ENCODE measurements around the gene TEX14.
"Not testable (repeated sequence)": the region's sequence is repeated elsewhere in the genome, so short reads cannot be mapped to it uniquely, and the experiment has no call there.

TEX14 gene

DNA sequence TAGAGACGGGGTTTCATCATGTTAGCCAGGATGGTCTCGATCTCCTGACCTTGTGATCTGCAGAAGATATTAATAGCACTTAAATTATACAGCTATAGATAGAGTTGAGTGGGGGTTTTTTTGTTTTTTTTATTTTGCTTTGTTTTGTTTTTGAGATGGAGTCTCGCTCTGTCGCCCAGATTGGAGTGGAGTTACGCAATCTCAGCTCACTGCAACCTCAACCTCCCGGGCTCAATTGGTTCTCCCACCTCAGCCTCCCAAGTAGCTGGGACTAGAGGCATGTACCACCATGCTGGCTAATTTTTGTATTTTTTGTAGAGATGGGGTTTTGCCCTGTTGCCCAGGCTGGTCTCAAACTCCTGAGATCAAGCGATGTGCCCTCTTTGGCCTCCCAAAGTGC lies 1.8 kb downstream of the TEX14 start:
- not testable (repeated sequence) for DNase-seq

DNA sequence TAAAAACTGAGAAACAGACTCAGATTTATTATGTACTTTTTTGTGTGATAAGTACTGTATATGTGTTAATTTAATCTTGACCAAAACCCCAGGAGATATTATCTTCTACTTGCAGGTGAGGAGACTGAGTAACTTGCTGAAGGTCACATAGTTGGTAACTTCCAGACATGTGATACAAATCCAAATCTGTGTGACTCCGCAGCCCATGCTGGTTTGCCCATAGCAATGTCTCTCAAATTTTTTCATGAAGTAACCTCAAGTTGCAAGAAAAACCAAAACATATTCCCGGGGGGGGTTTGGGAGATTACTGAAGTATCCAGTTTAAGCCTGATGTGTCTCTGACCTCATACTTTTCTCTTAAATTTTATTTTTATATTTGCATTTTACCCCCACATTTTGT lies 3.3 kb downstream of the TEX14 start:
- no peak for DNase-seq

DNA sequence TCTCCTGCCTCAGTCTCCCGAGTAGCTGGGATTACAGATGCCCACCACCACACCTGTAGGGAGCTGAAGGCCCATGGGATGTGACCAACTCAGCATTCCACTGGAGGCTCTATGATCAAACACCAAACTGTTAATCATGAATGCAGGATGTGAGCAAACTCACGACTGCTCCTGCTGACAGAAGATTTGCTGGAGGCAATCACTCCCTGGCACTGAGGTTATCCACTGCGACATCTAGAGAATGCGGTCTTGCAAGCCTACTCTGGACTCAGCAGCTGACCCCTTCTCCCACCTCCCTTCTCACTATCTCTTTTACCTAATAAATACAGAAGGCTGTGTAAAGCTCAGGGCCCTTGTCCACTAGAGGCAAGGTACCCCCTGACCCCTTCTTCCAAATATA lies 4.9 kb downstream of the TEX14 start:
- DNase-seq, result no peak

DNA sequence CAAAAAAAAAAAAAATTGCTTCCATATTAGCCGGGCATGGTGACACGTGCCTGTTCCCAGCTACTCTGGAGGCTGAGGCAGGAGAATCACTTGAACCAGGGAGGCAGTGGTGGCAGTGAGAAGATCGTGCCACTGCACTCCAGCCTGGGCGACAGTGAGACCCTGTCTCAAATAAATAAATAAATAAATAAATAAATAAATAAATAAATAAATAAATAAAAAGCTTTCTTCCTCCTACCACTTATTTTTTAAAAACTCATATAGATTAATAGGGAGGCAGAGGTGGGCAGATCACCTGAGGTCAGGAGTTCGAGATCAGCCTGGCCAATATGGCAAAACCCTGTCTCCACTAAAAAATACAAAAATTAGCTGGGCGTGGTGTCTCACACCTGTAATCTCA lies 7.4 kb downstream of the TEX14 start:
- DNase-seq, result not testable (repeated sequence)

DNA sequence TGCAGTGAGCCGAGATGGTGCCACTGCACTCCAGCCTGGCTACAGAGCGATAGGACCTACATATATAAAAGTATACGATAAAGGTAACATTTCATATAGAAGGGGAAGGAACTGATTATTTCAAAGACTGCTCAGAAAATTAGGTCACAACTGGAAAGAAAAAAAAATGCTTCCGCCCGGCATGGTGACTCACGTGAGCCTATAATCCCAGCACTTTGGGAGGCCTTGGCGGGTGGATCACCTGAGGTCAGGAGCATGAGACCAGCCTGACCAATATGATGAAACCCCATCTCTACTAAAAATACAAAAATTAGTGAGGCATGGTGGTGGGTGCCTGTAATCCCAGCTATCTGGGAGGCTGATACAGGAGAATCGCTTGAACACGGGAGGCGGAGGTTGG lies 7.8 kb downstream of the TEX14 start:
- no peak for DNase-seq

DNA sequence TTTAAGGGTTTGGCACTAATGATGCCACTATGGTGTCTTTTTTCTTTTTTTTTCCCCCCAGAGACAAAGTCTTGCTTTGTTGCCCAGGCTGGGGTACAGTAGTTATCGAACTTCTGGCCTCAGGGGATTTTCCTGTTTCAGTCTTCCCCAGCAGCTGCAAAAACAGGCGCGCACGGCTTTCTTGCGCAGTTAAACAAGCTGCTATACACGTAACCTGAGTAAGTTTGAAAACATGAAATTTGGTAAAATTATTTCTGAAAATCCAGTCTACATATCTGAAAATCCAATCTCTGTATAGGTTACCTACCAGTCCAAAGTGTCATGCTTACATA lies 11.8 kb downstream of the TEX14 start:
- DNase-seq, result no peak

DNA sequence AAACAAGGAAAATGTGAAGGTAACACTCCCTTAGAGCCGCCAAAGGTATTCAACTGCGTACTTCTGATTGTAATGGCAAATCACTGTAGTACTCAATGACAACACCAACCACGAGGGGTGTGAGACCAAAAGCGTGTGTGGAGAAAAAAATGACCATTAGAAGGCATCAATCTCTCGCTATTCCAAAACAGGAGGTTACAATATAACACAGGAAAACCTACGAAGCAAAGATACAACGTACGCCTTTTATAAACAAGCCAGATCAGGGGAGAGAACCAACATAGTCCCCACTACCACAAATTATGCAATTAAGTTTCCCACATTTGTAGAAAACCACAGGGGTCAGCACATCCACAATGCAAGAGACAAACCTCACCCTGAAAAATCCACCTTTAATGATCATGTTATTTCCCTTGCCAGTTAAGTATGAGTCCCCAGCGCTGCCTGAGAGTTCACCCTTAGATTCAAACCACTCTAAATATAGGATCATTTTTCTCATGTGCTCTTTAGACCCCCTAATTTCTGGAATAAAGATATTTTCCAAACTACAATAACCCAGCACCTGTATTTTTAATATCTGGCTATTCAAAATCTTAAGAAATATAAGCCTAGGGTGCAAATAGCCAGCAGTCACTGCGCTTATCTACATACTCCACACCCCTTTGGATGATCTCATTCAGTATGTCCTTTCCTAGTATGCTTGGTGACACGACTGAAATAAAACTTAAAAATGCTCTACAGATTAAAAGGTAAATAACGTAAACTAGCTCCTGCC lies 12.4 kb downstream of the TEX14 start:
- no peak for DNase-seq

DNA sequence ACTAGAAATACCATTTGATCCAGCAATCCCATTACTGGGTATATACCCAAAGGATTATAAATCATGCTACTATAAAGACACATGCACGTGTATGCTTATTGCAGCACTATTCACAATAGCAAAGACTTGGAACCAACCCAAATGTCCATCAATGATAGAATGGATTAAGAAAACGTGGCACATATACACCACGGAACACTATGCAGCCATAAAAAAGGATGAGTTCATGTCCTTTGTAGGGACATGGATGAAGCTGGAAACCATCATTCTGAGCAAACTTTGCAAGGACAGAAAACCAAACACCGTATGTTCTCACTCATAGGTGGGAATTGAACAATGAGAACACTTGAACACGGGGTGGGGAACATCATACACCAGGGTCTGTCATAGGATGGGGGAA lies 13.6 kb downstream of the TEX14 start:
- DNase-seq, result not testable (repeated sequence)

DNA sequence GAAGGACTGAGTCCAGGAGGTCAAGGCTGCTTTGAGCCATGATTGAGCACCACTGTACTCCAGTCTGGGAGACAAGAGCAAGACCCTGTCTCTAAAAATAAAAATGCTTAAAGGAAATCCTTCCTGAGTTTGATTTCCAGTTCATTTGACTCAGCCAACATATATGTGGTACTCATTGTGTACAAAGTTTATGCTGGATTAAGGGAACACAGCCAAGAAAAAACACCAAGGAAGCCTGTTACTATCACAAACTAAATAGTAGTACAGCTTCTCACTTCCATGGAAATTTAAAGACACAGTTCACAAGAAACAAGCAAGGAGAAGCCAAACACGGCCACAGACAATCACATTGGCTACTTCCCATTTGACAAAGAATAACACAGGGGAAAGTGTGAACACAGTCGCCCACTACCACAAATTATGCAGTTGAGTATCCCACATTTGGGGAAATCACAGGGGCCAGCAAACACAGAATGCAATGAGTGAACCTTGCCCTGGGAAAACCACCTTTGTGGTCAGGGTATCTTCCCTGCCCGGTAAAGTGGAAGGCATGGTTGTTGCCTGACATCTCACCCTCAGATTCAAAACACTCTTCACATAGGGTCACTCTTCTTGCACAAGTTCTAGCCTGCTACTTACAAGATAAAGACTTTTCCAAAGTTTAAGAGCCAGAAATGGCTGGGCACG lies 14.5 kb downstream of the TEX14 start:
- no peak for DNase-seq

DNA sequence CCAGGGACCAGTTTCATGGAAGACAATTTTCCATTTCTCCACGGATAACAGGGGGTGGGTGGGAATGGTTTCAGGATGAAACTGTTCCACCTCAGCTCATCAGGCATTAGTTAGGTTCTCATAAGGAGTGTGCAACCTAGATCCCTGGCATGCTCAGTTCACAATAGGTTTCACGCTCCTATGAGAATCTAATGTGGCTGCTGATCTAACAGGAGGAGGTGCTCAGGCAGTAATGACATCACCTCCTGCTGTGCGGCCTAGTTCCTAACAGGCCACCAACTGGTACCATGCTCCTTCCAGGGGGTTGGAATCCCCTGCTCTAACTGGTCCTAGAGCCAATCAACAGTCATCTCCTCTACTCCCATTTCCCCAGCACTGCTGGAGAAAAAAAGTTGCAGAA lies 19.9 kb downstream of the TEX14 start:
- DNase-seq, result no peak

DNA sequence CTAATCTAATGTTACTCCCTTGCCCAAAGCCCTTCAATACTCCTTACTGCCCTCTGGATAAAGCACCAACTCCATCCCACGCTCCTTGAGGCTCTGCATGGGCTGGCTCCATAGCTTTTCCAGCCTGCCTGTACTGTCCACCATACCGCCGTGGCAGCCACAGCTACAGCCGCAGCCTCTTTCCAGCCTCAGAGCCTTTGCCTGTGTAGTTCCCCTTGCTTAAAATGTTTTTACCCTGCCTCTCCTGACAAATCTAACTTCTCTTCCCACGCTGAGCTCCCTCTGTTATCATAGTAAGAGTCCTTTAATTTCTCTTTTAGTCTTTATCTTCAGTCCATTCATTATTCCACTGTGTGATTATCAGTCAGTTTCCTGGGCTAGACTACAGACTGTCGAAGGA lies 22.0 kb downstream of the TEX14 start:
- DNase-seq, result no peak

DNA sequence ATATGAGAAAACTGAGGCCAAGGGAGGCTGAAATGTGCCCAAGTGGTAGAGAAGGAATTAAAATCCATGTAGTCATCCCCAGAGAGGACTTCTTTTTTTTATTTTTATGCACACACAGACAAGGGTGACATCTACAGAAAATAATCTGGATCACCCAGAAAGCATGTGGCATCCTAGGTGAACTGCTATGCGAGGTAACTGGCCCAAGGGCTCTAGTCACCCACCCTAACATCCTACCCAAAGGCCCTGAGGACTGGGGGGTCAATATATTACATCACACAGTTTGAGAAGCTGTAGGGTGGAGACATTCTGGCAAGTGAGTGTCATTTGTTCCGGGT lies 23.3 kb downstream of the TEX14 start:
- no peak for DNase-seq

DNA sequence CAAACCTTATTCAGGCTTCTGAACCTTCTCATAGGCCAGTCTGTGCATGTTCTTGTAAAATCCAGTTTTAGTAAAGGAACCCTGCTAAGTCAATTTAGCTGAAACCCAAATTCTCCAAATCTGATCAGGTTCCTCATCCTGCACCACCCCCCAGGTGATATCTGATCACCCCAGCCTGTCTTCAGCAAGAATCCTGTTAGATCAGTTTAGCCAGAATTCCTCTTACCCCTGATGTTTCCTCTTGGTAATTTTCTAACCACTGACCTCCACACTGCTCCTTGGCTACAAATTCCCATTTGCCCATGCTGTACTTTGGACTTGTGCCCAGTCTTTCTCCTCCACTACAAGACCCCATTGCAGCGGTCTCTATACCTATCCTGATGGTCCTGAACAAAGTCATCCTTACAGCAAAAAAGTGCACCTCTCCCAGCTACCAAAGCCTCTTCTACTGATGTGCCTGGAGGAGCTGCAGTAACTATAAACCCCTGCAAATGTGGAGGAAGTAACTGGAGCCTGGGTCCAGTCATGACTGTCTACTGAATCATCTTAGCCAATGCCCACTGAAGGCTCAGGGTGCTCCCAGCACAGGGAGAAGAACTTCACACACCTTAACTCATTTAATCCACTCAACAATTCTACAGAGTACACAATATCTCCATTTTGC lies 23.8 kb downstream of the TEX14 start:
- no peak for DNase-seq

DNA sequence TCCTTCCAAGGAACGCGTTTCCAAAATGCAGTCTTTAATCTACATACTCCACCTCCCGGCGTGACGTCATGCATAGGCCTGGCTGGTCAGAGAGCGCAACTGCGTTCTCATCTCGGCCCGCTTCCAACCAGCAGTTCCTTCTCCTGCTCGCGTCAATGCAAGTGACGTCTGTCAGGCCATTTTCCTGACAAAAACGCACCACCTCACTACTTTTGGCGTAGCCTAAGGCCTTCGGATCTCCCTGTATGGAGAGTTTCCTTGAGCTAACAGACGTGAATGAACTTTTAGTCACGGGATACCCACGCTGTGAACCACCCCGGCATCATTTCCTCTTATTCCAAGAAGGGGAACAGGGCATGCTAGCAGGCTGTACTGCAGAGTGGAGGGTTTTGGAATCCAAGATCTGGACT lies 25.0 kb downstream of the TEX14 start:
- DNase-seq, result peak; percentile 27

DNA sequence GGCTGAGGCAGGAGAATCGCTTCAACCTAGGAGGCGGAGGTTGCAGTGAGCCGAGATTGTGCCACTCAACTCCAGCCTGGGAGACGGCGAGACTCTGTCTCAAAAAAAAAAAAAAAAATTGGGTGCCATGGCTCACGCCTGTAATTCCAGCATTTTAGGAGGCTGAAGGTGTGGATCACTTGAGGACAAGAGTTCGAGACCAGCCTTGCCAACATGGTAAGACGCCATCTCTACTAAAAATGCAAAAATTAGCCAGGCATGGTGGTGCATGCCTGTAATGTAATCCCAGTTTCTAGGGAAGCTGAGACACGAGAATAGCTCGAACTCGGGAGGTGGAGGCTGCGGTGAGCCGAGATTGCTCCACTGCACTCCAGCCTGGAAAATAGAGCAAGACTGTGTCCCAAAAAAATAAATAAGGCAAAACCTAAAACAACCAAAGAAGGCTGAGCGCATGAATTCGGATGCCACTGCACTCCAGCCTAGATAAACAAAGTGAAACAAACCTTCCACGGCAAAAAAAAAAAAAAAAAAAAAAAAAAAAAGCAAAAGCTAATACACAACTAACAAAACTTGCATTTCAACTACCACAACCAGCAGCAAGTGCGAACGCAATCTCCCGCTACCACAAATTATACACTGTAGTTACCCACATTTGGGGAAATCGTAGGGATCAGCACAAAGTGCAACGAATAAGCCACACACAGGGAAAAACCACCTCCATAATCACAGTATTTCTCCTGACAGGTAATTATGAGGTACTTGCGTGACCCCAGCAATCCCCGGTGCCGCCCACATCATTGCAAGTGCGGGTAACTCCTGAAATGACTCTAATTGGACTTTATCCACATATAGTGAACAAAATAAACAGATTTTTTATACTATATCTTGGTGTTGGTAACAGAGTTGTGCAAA lies 25.6 kb downstream of the TEX14 start:
- no peak for DNase-seq

DNA sequence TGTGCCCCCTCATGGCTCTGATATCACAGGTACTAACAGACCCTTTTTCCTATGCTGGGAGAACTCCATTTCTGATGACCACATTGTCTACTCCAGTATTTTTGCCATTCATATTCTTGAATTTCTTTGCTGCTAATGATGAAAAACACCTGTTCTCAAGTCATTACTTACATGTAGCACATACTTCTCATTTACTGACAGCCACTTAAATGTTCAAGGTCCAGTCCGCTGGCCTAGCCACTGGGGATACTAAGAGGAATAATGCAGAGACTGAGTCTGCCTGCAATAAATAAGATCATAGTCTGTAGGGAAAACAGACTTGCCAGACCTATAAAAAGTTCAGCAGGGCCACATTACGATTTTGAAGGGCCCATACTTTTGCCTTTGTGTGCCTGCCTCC lies 27.5 kb downstream of the TEX14 start:
- DNase-seq, result no peak

DNA sequence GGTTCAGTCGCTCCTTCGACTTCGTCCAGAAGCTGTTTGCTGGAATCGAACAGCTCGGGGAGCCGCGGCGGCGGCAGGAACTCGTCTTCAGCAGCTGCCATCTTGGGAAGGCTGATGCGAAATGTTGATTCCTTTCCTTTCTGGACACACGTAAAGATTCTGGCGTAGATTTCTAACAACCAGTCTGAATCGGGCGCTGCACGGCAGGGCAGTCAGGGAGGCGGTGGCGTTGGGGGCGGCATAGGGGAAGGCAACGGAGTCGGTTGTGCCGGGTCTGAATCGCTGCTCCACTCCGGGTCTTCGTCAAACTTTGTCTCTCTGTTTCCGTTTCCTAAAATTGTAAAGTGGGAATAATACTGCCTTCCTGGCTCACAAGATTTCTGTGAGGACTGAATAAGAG lies 30.3 kb downstream of the TEX14 start:
- DNase-seq, result no peak

DNA sequence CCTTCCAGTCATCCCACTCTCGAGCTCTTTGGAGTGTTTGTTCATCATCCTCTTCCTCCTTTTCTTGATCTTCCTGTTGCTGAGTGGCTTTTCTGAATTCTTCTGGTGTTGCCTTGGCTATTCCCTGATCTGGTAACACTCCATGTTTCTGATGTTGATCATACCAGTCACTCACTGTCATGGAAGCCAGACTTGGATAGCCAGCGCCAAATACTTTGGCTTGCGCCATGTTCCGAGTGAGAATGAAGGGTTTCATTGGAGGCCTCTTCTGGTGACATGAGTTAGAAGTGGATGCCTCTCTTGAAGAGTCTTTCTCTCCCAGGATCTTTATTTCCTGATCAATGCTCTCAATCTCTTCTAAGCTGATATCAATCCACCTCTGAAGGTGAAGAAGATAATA lies 31.2 kb downstream of the TEX14 start:
- no peak for DNase-seq

DNA sequence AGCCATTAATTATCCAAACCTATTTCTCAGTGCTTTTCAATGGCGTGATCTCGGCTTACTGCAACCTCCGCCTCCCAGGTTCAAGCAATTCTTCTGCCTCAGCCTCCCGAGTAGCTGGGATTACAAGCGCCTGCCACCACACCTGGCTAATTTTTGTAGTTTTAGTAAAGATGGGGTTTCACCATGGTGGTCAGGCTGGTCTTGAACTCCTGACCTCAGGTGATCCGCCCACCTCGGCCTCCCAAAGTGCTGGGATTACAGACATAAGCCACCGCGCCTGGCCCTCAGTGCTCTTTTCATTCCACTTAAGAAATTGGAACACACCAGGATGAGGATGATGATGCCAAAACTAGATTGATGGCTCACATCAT lies 32.1 kb downstream of the TEX14 start:
- DNase-seq, result not testable (repeated sequence)

DNA sequence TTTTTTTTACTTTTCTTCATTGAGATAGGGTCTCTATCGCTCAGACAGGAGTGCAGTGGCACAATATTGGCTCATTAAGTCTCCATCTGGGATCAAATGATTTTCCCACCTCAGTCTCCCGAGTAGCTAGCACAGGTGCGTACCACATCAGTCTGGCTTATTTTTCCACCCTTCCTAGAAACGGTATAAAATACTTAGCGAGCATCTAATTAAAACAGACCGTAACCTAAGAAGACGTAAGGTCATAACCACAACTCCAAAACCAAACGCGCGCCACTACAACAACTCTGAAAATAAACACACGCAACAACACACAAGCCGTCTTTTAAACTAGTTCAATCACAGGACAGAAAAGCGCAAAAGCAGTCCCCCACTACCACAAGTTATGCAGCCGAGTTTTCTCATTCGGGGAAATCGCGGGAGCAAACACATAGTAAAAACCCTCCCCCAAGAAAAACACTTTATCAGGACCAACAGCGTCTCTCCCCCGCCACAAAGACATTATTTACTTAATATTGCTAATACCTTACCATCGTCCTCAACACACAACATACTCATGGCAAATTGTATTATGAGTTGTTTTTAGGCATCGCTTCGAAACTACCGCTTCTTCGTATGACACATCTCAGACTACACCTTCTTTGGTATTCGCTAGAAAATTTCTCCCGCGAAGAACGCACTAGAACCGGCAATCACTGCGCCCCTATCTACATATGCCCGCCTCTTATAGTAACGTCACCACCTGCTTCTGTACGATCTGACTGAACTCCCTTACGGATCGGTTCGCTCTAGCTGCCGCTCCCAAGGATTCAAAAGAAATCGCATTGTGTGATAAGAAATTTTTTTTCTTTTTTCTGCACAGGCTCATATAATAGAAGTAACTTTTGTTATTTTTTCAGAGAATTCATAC lies 32.8 kb downstream of the TEX14 start:
- DNase-seq, result peak; percentile 87

DNA sequence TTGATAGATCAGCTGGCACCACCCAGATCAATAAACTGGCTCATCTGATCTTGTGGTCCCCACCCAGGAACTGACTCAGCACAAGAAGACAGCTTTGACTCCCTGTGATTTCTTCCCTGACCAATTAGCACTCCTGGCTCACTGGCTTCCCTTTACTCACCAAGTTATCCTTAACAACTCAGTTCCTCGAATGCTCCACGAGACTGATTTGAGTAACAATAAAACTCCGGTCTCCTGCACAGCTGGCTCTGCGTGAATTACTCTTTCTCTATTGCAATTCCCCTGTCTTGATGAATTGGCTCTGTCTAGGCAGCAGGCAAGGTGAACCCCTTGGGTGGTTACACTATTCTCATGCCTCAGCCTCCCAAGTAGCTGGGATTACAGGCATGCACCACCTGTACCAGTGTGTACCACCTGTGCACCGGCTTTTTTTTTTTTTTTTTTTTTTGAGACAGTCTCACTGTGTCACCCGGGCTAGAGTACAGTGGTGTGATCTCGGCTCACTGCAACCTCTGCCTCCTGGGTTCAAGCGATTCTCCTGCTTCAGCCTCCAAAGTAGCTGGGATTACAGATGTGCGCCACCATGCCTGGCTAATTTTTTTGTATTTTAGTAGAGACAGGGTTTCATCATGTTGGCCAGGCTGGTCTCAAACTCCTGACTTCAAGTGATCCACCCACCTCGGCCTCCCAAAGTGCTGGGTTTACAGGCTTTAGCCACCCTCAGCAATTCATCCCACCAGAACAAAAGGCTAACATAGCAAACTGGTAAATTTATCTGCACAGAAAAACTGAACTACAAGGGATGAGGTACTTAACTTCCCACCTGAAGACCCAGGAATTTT lies 33.7 kb downstream of the TEX14 start:
- peak; percentile 4 for DNase-seq

Data from stimulated activated CD4-positive, alpha-beta T cell treated with anti-CD3 and anti-CD28 coated beads, Interleukin-4, amount 100 ng/mL, for 24 hours (primary cell).